ENCODE results near the gene PPP1R3C.

GRCh38 chr10:91592266-91592975, 40.5 kb downstream of the PPP1R3C start:
- TF ChIP-seq CTCF (IDR thresholded peaks at IDR 0.05; ENCODE audit: poor library complexity, severe bottlenecking), result no peak
- TF ChIP-seq POLR2AphosphoS5 (IDR thresholded peaks at IDR 0.05), result no peak
- TF ChIP-seq MXI1 (conservative IDR thresholded peaks at IDR 0.05; ENCODE audit: poor library complexity, severe bottlenecking), result no peak
- TF ChIP-seq TAF1 (IDR thresholded peaks at IDR 0.05; ENCODE audit: low read depth), result no peak
- TF ChIP-seq RAD21 (conservative IDR thresholded peaks at IDR 0.05), result no peak
- no peak for TF ChIP-seq EZH2 (IDR thresholded peaks at IDR 0.05; ENCODE audit: borderline replicate concordance, insufficient read depth, low read length, poor library complexity, severe bottlenecking)
- no peak for TF ChIP-seq EP300 (conservative IDR thresholded peaks at IDR 0.05; ENCODE audit: poor library complexity, severe bottlenecking)
- TF ChIP-seq REST (IDR thresholded peaks at IDR 0.05; ENCODE audit: borderline replicate concordance), result no peak
